PC-3 (cell line): Measurements from ENCODE around the gene ZNF567.

ENCODE experiments used
- EZH2 ChIP-seq: fragments of 300-600 bp; sonication (generic); IDR thresholded peaks from one replicate; pipeline ENCODE4 v1.6.1; 2017; ENCODE audit warnings: antibody characterized with exemption, mild to moderate bottlenecking, low read length; ENCODE audit not compliant: unreplicated experiment
- EZH2phosphoT487 ChIP-seq: fragments of 300-600 bp; sonication (generic); IDR thresholded peaks from 2 replicates; pipeline ENCODE4 v1.6.1; 2018; ENCODE audit warnings: mild to moderate bottlenecking, antibody characterized with exemption, low read length, borderline replicate concordance
- TF ChIP-seq, protein P1 (sequence below): fragments of 300-600 bp; sonication (generic); conservative IDR thresholded peaks from 2 replicates; pipeline ENCODE4 v1.5.1; 2017; ENCODE audit warnings: antibody characterized with exemption, low read depth, mild to moderate bottlenecking, low read length

DNA sequence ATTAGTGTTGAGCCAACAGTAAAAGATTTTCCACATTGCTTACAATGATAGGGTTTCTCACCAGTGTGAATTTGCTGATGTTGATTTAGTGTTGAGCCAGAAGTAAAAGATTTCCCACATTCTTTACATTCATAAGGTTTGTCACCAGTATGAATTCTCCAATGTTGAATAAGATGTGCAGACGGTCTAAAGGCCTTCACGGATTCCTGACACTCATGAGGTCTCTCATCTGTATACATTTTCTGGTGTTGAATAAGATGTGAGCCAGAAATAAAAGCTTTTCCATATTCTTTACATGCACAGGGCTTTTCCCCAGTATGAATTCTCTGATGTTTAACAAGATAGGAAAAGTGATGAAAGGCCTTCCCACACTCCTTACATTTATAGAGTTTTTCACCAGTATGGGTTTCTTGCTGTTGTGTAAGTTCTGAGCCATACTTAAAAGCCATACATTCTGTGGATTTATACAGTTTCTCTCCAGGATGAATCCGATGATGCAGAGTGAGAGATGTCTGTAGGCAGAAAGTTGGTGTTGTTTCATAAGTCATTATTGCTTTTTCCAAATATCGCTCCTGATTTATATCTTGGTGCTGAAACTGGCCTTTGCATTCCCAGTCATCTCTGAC lies 62.8 kb downstream of the ZNF567 start:
- TF ChIP-seq, protein P1, sequence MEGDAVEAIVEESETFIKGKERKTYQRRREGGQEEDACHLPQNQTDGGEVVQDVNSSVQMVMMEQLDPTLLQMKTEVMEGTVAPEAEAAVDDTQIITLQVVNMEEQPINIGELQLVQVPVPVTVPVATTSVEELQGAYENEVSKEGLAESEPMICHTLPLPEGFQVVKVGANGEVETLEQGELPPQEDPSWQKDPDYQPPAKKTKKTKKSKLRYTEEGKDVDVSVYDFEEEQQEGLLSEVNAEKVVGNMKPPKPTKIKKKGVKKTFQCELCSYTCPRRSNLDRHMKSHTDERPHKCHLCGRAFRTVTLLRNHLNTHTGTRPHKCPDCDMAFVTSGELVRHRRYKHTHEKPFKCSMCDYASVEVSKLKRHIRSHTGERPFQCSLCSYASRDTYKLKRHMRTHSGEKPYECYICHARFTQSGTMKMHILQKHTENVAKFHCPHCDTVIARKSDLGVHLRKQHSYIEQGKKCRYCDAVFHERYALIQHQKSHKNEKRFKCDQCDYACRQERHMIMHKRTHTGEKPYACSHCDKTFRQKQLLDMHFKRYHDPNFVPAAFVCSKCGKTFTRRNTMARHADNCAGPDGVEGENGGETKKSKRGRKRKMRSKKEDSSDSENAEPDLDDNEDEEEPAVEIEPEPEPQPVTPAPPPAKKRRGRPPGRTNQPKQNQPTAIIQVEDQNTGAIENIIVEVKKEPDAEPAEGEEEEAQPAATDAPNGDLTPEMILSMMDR = no peak
- no peak for TF ChIP-seq EZH2
- no peak for TF ChIP-seq EZH2phosphoT487
